ENCODE data around the gene ABCA3.
"Not testable (repeated sequence)": the region's sequence is repeated elsewhere in the genome, so short reads cannot be mapped to it uniquely, and the experiment has no call there.

The ABCA3 gene

DNA sequence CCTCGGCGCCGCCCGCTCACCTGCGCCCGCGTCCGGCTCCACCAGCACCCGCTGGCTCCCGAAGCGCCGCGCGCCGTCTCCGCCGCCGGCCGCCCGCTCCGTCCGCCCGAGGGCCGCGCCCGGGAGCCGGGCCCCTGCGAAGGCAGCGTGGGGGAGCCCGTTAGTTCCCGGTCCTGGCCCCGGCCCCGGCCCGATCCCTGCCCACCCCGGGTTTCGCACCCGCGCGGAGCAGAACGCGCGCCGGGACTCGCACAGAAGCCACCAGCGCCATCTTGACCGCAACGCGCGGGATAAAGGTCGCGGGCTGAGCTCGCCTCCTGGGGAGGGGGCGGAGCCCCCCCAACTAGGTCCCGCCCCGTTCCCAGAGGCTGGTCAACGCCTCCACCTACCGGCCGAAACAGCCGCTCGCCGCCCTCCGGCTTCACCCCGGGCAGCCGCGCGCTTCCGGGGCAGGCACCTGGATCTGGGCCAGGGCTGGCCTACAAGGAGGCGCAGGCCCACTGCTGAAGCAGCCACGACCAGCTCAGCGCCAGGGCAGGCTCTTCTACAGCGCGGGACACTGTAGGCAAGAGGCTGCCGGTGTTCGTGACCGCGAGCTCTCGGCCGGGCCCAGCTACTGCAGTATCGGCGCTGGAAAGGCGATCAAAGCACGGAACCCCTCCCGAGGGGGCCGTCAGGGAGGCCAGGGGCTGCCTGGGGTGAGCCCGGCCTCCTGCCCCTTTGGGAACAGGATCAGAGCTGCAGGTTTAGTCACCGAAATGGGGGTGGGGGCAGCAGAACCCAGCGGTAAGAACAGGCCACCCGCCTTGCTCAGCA, 89.0 kb downstream of the ABCA3 start, which contains the start of gene ECI1:
TSS of gene ECI1 (minus strand) at position 292 of the 816 bp plus-strand sequence. CDS start at position 271, 21 bp downstream.
- peak; percentile 90 for DNase-seq

DNA sequence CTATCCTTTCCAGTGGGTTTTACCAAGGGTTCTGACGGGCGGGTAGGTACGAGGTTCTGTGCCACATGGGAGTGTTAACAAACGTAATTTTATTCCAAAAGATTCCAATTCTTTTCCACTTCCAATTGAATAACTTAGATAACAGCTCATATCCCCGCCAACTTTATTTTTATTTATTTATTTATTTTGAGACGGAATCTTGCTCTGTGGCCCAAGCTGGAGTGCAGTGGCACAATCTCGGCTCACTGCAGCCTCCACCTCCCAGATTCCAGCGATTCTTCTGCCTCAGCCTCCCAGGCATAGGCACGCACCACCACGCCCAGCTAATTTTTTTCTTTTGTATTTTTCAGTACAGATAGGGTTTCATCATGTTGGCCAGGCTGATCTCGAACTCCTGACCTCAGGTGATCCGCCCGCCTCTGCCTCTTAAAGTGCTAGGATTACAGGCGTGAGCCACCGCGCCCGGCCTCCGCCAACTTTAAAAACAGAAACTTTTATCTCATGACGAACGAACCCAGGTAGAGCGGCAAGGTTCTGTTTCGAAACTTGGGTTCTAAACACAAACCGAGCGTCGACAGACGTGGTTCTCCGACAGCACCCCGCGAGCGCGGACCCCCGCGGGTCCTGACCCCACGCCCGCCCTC, 89.8 kb downstream of the ABCA3 start:
- peak; percentile 56 for DNase-seq

DNA sequence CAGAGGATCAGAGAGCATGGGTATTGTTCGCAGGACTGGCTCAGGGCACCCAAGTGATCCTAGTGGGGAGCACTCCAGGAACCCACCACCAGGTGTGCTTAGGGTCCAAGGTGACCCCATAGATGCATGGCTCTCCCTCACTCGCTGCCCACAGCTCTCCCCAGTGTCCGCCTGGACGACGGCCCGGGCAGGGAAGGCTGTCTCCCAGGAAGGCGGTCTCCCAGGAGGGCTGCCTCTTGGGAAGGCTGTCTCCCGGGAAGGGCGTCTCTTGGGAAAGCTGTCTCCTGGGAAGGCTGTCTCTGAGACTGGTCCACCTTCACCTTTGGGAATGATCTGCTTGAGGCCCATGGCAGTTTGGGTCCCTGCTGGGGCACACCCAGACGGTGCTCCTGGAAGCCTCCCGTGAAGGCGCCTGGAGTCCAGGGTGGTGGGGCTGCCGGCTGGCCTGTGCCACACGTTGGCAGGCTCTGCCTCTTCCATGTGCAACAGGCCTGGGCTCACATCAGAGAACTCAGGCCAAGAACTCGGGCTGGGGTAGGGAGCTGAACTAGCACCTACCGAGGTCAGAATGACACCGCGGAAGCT, 94.1 kb downstream of the ABCA3 start:
- no peak for DNase-seq

DNA sequence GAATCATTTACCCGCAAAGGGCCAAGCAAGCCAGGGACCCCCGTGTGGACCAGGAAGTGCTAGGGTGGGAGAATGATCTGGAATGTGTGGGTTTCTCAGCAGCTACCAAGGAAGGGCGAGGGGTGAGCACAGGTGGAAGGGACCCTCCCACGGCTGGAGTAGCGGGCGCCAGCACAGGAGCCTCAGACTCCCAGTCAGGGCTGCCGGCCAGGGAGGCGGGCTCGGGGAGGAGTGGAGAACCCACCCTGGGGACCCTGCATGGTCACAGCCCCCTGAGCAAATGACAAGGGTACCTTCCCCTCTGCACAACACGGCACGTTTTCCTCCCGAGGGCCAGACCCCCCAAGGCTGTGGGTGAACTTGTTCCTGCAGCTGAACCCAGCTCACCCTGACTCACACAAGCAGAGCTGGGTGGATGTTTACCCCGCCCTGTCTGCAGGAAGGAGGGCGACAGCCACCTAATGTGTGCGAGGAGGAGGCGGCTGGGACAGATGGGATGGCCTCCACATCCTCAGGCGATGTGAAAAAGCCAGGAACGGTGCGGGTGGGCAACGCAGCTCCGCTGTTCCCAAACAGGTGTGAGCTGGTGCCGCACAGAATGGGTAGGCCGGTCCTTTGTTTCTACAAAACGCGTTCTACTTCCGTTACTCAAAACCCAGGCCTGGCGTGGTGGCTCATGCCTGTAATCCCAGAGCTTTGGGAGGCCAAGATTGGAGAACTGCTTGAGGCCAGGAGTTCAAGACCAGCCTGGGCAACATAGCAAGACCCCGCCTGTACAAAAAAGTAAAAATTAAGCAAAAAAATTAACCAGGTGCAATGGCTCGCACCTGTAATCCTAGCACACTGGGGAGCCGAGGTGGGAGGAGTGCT, 95.4 kb downstream of the ABCA3 start:
- DNase-seq, result no peak

DNA sequence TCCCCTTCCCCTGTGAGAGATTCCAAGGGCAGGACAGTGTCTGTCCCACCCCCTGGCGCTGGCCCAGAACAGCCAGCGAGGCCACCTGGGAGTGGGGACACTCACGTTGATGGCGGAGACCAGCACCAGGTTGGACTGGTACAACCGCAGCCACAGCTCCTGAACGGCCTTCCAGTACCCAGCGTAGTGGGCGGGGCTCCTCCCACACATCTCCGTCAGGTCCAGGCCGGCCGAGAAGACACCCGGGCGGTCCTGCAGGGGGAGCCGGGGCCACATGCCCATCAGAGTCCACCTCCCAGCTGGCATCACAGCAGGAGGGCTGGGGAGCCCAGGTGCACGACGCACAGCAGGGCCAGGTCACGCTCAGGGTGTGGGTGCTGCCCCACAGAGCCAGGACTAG, 96.2 kb downstream of the ABCA3 start:
- DNase-seq, result no peak

DNA sequence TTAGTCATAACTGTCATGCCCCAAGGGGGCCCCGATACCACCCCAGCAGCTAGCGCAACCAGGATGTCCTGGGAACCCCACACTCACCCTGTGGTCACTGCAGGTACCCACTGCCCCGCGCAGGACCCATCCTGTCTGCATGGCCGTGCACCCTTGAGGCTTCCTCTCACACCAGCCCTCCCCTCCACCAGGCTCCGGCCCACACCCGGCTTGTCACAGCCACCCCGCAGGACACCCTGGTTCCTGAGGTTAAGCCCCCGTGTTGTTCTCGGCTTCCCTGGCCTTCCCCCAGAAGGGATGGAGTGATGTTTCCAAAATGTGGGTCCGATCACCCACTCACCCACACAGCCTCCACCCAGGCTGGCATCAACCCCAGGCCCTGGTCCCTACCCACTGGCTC, 96.7 kb downstream of the ABCA3 start:
- no peak for DNase-seq

DNA sequence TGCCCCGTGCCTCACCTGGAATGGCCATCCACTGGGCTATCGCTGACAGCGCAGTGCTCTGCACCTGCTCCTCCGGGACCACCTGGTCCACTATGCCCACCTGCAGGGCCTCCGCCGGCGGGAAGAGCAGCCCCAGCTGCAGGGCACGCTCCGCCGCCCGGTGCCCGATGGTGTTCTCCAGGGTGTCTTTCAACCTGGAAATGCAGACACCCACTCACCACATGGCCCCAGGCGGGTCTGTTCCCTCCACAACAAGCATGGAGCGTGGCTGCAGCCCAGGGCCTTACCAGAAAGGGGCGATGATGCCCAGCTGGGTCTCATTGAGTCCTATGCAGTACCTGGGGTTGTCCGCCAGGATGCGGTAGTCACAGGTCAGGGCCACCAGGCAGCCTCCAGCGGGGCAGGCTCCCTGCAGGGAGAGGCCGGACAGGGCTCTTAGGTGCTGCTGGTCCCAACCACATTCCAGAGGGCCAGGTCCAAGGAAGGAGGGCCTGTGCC, 97.4 kb downstream of the ABCA3 start:
- no peak for DNase-seq

DNA sequence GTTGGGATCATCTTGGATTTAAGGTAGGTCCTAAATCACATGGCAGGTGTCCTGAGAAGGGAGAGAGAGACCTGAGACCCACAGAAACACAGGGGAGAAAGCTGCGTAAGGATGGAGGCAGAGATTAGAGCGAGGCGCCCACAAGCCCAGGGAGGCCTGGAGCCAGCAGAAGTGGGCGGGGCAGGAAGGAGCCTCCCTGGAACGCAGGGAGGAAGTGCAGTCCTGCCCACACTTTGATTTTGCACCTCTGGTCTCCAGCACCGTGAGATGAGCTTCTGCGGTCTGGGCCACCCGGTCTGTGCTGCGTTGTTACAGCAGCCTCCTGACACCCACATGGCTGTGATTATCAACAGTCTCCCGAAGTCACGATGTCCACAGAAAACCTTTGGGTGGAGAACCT, 97.9 kb downstream of the ABCA3 start:
- no peak for DNase-seq

DNA sequence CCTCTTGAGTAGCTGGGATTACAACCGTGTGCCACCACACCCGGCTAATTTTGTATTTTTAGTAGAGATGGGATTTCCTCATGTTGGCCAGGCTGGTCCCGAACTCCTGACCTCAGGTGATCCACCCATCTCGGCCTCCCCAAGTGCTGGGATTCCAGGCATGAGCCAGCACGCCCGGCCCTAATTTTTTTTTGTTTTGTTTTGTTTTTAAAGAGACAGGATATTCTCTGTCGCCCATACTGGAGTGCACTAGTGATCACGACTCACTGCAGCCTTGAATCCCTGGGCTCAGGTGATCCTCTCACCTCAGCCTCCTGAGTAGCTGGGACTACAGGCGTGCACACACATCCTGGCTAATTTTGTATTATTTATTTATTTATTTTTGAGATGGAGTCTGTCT, 100.2 kb downstream of the ABCA3 start:
- DNase-seq, result not testable (repeated sequence)

DNA sequence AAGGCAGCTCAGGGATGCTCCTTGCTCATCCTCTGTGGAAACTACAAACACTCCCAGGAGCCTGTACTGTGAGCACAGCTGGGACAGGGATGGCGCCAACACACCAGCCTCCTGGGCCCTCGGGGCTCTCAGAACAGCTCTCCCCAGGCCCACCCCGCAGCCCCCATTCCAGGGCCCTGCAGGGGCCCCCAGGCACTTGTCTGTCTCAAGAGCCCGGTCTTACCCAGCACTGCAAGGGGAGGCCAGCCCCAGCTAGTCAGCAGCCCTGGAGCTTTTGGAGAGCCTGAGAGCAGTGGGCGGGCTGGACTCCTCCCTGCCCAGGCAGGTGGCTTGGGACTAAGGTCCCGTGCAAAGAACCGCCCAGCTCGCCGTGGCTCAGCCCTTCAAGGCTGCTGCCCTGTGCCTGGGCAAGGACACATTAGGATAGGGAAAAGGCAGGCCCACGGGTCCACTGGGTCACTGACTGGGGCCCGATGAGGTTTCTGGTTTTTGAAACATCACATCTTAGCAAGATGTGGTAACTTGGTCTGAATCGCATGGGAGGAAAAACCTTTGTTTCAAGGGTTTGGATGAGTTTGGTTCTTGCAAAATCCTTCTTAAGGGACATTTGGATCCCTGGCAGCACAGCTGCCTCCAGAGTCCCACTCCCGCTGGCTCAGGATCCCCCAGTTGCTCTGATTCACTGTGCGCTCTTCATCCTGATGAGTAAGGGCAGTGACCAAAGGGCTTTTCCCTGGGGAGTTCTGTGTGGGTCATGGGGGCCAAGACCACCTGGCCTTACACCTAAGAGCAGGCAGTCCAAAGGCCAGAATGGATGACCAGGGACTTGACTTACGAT, 101.5 kb downstream of the ABCA3 start:
- no peak for DNase-seq

DNA sequence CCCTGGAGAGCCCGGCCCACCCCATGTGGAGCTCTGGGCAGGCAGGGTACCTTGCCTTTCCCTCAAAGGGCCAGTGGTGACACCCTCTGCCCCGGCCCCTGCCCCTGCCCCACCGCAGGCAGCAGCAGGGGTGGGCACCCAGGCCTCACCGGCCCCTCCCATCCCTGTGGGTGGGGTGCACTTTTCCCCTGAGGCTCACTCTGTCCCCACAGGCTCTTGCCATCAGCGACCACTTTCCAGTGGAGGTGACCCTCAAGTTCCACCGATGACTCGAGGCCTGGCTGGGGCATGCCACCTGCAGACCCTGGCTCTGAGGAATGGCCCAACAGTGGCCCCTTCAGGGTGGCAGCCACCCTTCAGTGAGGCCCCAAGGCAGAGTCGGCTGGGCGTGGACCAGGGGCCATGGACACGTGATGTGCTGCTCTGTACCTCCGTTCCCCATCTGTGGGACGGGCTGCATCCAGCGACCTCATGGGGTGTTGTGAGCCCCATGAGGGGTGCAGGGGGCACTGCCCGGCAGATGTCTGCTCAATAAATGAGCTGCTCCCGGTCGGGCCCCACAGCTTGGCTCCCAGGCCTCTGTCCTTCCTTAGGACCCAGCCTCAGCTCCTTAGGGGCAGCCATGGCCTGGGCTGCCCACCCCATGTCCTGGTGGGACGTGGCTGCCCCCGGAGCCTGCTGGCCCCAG, 102.2 kb downstream of the ABCA3 start:
- no peak for DNase-seq

DNA sequence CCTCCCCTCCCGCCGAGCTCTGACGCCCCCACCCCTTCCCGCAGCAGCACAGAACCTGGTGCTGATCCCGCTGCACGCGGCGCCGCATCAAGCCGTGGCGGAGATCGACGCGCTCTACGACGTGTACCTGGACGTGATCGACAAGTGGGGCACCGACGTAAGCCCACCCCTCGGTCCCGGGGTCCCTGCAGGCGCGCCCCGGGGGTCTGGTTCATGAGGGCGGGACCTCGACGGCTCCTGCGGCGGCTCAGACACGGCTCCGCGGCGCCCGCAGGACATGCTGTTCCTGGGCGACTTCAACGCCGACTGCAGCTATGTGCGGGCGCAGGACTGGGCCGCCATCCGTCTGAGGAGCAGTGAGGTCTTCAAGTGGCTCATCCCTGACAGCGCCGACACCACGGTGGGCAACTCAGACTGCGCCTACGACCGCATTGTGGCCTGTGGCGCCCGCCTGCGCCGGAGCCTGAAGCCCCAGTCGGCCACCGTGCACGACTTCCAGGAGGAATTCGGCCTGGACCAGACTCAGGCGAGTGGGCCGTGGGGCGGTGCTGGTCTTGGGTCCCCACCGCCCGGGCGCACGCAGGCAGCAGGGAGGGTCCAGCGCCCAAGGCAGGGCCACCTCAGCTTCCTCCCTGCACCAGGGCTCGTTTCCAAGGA, 102.9 kb downstream of the ABCA3 start:
- no peak for DNase-seq

DNA sequence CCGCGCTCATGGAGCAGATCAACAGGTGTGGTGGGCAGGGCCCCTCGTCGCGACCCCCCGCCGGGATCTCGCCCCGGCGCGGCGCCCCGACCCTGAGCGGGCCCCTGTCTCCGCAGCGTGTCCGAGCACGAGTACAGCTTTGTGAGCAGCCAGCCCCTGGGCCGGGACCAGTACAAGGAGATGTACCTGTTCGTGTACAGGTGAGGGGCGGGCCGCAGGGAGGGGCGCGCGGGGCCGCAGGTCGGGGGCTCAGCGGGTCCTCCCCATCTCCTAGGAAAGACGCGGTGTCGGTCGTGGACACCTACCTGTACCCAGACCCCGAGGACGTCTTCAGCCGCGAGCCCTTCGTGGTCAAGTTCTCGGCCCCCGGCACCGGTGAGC, 103.4 kb downstream of the ABCA3 start:
- DNase-seq, result no peak

DNA sequence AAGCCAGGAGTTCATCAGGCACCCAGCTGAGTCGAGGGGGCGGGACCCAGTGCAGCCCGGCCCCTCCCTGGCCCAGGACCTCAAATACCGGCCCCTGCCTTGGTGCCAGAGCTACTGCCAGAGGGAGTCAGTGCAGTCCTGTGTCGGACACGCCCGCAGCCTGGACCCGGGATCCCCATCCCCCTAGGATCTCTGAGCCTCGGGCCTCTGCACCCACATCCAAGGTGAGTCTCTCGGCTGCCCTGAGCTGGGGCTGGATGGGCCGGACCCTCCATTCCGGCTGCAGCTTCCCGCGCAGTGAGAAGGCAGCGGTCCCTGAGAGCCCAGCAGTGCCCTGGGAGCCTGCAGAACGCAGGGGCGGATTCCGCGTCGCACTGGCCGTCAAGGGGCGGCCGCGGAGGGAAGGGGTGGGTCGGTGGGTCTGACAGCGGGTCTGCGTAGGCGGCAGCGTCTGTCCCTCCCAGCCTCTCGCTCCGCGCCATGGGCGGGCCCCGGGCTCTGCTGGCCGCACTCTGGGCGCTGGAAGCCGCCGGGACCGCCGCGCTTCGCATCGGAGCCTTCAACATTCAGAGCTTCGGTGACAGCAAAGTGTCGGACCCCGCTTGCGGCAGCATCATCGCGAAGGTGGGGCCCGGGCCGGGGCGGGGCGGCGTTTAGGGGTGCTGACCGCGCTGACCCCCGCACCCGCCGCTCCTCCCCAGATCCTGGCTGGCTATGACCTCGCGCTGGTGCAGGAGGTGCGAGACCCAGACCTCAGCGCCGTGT, 104.0 kb downstream of the ABCA3 start, which contains the start of gene DNASE1L2:
TSS of gene DNASE1L2 (plus strand) at position 108 of the 765 bp plus-strand sequence. CDS start at position 481, 373 bp downstream.
- DNase-seq, result no peak

DNA sequence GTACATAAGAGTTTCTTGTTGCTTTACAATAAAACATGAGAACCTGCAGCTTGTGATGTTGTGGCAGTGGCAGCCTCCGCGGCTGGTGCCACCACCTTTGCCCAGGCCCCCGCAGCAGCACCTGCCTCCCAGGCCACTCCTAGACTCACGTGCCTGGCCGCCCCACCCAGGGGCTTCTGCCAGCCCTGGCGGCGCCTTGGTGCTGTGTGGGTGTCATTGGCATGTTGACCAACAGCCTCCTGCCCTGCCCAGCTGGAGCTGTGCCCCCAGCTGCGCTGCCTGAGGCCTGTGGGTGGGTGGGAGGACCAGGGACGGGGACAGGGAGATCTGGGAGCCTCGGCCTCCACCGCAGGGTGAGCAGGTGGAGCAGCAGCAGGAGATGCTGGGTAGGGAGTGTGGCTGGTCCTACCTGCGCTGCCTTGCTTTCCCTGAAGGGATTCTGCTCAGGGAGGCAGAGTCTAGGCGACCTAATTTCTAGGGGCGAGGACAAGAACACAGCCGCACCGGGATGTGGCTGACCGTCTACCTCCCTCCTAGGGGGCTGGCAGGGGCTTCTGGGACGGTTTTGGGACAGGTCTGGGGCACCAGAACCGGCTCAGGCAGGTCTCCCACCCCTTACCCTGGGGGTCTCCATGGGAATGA, 104.7 kb downstream of the ABCA3 start:
- DNase-seq, result no peak

DNA sequence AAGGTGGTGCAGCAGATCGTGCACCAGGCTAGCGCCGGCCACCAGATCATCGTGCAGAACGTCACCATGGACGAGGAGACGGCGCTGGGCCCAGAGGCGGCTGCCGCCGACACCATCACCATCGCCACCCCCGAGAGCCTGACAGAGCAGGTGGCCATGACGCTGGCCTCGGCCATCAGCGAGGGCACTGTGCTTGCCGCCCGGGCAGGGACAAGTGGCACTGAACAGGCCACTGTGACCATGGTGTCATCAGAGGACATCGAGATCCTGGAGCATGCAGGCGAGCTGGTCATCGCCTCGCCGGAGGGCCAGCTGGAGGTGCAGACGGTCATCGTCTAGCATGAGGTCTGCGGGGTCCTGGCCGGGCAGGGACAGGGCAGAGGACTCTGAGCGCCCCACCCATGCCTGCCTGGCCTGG, 105.3 kb downstream of the ABCA3 start:
- no peak for DNase-seq

DNA sequence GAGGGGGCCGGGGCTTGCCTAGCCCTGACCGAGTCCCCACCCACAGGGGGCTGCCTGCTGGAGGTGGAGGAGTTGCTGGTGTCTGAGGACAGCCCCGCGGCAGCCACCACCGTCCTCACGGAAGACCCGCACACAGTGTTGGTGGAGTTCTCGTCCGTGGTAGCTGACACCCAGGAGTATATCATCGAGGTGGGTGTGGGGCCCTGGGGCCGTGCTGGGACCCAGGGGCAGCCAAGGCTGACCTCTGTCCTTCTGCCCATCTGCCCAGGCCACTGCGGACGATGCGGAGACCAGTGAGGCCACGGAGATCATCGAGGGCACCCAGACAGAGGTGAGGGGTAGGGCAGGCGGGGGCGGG, 105.7 kb downstream of the ABCA3 start:
- DNase-seq, result no peak

DNA sequence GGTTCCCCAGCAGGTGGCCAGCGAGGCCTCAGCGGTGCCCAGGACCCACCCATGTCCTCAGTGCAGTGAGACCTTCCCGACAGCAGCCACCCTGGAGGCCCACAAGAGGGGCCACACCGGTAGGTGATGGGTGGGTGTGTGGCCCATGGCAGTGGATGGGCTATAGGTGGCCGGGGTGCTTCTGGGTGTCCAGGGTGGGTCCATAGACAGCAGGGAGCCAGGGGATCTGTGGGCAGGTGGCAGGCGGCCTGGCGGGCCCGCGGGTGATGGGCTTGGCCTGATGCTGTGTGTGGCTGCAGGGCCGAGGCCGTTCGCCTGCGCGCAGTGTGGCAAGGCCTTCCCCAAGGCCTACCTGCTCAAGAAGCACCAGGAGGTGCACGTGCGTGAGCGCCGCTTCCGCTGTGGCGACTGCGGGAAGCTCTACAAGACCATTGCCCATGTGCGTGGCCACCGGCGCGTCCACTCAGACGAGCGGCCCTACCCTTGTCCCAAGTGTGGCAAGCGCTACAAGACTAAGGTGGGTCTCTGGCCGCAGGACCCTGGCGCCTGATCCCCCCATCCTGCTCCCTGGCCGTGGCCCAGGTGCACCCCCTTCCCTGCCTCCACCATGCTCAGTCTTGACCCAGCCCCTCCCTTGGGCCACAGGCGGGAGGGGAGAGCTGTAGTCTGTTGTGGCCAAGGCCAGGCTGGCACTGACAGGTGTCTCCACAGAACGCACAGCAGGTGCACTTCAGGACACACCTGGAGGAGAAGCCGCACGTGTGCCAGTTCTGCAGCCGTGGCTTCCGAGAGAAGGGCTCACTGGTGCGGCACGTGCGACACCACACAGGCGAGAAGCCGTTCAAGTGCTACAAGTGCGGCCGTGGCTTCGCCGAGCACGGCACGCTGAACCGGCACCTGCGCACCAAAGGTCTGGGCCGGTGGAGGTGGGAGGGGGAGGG, 106.4 kb downstream of the ABCA3 start:
- no peak for DNase-seq
